Stimulated activated naive B cell treated with anti-CD40 and anti-IgM and Interleukin-4, amounts not matched to agents 10 μg/mL and 1 μg/mL and 100 μg/mL, for 72 hours (primary cell): ENCODE data around the gene RHOA.

Experiments
- ATAC-seq, 2 donors: fragments of 150-1000 bp; cut with Tn5 transposase; replicated peaks; 2 replicates each; pipeline ENCODE4 v1.10.0; 2021; ENCODE audit warnings: moderate library complexity in 1 of 2
- DNase-seq: peaks from one replicate; pipeline ENCODE4 v3.0.0; 2021
- H3K27ac Mint-ChIP-seq: one replicate; pipeline ENCODE4 v1.8.0; 2022; ENCODE audit warnings: mild to moderate bottlenecking, mixed read lengths
- H3K27me3 Mint-ChIP-seq, 2 donors: one replicate each; pipeline ENCODE4 v1.8.0; 2022; ENCODE audit warnings: mixed read lengths in 2 of 2
- H3K36me3 Mint-ChIP-seq, 2 donors: one replicate each; pipeline ENCODE4 v1.8.0; 2022; ENCODE audit warnings: mixed read lengths in 2 of 2, mild to moderate bottlenecking in 1 of 2
- H3K4me1 Mint-ChIP-seq, 2 donors: one replicate each; pipeline ENCODE4 v1.8.0; 2022; ENCODE audit warnings: mixed read lengths in 2 of 2, mild to moderate bottlenecking in 1 of 2
- H3K4me3 Mint-ChIP-seq, 2 donors: one replicate each; pipeline ENCODE4 v1.8.0; 2022; ENCODE audit warnings: mild to moderate bottlenecking in 2 of 2, mixed read lengths in 2 of 2, moderate library complexity in 1 of 2
- H3K9me3 Mint-ChIP-seq, 2 donors: one replicate each; pipeline ENCODE4 v1.8.0; 2022; ENCODE audit warnings: mixed read lengths in 2 of 2, mild to moderate bottlenecking in 1 of 2

The RHOA gene

DNA sequence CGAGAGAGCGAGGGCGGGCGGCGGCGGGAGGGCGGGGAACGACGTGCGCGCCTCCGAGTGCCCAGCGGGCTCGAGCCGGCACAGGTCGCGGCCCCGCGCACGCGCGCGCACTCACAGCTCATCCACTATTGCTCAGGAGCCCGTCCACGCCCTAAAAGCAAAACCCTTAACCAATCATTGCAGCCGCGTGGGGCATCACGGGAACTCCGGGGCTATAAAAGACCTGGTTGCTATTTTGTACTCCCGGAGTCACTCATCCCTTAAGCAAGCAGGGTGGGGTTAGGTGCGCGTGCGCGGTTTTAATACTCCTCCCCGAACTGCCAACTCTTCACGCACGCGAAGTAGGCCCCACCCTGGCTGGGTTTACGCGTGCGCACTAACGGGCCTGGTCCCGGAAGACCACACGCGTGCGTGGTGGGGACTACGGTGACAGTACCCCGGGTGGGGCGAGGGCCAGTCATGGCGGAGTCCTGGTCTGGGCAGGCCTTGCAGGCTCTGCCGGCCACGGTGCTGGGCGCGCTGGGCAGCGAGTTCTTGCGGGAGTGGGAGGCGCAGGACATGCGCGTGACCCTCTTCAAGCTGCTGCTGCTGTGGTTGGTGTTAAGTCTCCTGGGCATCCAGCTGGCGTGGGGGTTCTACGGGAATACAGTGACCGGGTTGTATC lies at the start of gene RHOA, which contains the start of gene TCTA:
Gene RHOA, minus strand, starts transcription at position 9 of the 664 bp plus-strand sequence. CDS start 36,387 bp downstream, outside the sequence.
Gene TCTA, plus strand, starts transcription at position 456 of the 664 bp plus-strand sequence. Its CDS starts 4 bp downstream, at position 460.
- Mint-ChIP-seq H3K27ac (peak within 1 kb of the TSS; percentile 96), H3K4me1 (peaks cover 47 to 67% of the 10 kb centered on the region in 2 donors), H3K9me3 (no peaks in the 10 kb centered on the region), H3K4me3 (peak within 1 kb of the TSS; percentile 94), H3K36me3 (peaks cover 25 to 60% of the 10 kb centered on the region in 2 donors), H3K27me3 (no peaks in the 10 kb centered on the region)
- ATAC-seq = peak; percentile 80 to 85
- DNase-seq = peak; percentile 98

GRCh38 chr3:49460956-49461355 lies 49.2 kb upstream of the RHOA start:
- Mint-ChIP-seq H3K4me3 (no peak overlapping the region), H3K27ac (no peak overlapping the region), H3K4me1 (peaks cover 0 to 2% of the 10 kb centered on the region in 2 donors), H3K36me3 (no peaks in the 10 kb centered on the region), H3K9me3 (no peaks in the 10 kb centered on the region), H3K27me3 (no peaks in the 10 kb centered on the region)
- ATAC-seq (no peak), DNase-seq (no peak)

GRCh38 chr3:49460188-49460890 lies 48.6 kb upstream of the RHOA start:
- Mint-ChIP-seq H3K27ac (no peak overlapping the region), H3K27me3 (no peaks in the 10 kb centered on the region), H3K9me3 (no peaks in the 10 kb centered on the region), H3K4me3 (no peak overlapping the region), H3K4me1 (peaks cover 0 to 2% of the 10 kb centered on the region in 2 donors), H3K36me3 (no peaks in the 10 kb centered on the region)
- DNase-seq (no peak), ATAC-seq (no peak)

DNA sequence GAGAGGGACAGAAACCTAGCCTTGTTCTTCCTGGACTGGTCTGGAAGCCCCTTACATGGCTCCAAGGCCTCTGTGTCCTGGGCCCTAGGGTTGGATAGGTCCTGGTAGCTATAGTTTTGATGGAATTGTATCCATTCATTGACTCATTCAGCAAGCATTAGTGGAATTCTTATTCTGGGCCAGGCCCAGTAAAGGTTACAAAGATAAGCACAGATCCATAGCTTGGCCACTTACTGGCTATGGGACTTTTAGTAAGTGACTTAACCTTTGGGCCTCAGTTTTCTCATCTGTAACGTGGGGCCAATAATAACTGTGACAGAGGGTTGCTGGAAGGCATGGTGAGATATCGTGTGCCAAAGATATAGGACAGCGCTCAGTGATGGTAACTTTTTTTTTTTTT lies 44.7 kb upstream of the RHOA start:
- Mint-ChIP-seq H3K27me3 (no peaks in the 10 kb centered on the region), H3K9me3 (no peaks in the 10 kb centered on the region), H3K4me3 (no peak overlapping the region), H3K4me1 (peaks cover 0 to 4% of the 10 kb centered on the region in 2 donors), H3K36me3 (no peaks in the 10 kb centered on the region), H3K27ac (no peak overlapping the region)
- DNase-seq = no peak
- ATAC-seq = no peak

DNA sequence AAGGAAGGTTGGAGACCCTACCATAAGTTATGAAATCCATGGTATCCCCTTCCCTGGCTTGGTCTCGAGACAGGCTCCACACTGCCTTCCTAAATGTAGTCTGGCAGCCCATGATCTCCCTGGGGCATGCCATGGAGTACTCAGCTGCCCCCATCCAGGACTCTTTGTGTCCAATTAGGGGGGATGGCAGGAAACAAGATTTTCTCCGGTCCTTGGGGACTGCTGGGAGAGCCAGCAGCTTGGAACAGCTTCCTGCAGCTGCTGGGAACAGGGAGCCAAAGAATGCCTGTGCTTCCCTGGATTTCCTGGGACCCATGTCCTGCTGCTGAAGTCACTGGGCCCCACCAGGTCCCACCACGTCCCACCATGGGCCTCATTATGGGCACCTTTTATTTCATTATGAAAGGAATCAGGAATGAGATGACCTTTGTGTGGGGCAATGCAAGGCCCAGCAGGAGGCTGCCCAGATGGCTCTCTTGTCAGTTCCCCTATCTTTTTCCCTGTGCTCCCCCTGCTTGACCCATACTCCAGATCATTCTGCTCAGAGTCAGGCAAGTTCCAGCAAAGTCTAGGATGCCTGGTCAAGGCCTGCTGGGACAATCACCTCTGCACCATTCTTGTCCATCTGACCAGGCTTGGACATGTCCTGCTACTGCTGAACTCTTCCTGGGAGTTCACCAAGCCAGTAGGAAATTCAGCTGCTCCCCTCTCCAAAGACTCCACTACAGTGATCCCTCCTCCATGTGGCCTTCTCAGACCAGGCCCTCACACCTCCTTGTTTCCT lies 43.3 kb upstream of the RHOA start:
- H3K36me3 Mint-ChIP-seq = no peaks in the 10 kb centered on the region
- no peak for ATAC-seq
- H3K4me1 Mint-ChIP-seq = peaks cover 0 to 4% of the 10 kb centered on the region in 2 donors
- H3K27me3 Mint-ChIP-seq = no peaks in the 10 kb centered on the region
- no peak for DNase-seq
- H3K27ac Mint-ChIP-seq = no peak overlapping the region
- H3K9me3 Mint-ChIP-seq = no peaks in the 10 kb centered on the region
- no peak overlapping the region for H3K4me3 Mint-ChIP-seq

- peak; percentile 74 for ATAC-seq
- Mint-ChIP-seq H3K27me3 (no peaks in the 10 kb centered on the region), H3K36me3 (no peaks in the 10 kb centered on the region), H3K27ac (no peak overlapping the region), H3K9me3 (no peaks in the 10 kb centered on the region), H3K4me1 (peaks cover 0 to 4% of the 10 kb centered on the region in 2 donors), H3K4me3 (no peak overlapping the region)
- DNase-seq = no peak
These were observed 42.7 kb upstream of the RHOA start for GRCh38 chr3:49454458-49454857.

DNA sequence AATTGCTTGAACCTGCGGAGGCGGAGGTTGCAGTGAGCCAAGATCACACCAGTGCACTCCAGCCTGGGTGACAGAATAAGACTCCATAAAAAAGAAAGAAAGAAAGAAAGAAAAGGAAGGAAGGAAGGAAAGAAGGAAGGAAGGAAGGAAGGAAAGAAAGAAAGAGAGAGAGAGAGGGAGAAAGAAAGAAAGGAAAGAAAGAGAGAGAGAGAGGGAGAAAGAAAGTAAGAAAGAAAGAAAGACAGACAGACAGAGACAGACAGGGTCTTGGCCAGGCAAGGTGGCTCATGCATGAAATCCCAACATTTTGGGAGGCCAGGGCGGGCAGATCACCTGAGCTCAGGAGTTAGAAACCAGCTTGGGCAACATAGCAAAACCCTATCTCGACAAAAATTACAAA lies 41.8 kb upstream of the RHOA start:
- H3K9me3 Mint-ChIP-seq = no peaks in the 10 kb centered on the region
- no peaks in the 10 kb centered on the region for H3K36me3 Mint-ChIP-seq
- no peaks in the 10 kb centered on the region for H3K27me3 Mint-ChIP-seq
- DNase-seq = no peak
- ATAC-seq = no peak
- no peak overlapping the region for H3K4me3 Mint-ChIP-seq
- no peak overlapping the region for H3K27ac Mint-ChIP-seq
- H3K4me1 Mint-ChIP-seq = peaks cover 2 to 6% of the 10 kb centered on the region in 2 donors

GRCh38 chr3:49445391-49445790 lies 33.6 kb upstream of the RHOA start:
- H3K4me1 Mint-ChIP-seq = peaks cover 5 to 28% of the 10 kb centered on the region in 2 donors
- ATAC-seq (no peak), DNase-seq (no peak)
- peak overlapping the region; percentile 84 for H3K27ac Mint-ChIP-seq
- no peaks in the 10 kb centered on the region for H3K36me3 Mint-ChIP-seq
- H3K27me3 Mint-ChIP-seq = no peaks in the 10 kb centered on the region
- H3K4me3 Mint-ChIP-seq = no peak overlapping the region
- no peaks in the 10 kb centered on the region for H3K9me3 Mint-ChIP-seq

GRCh38 chr3:49434731-49435130 lies 23.0 kb upstream of the RHOA start:
- Mint-ChIP-seq H3K4me3 (no peak overlapping the region), H3K36me3 (no peaks in the 10 kb centered on the region), H3K27ac (no peak overlapping the region), H3K27me3 (no peaks in the 10 kb centered on the region), H3K9me3 (no peaks in the 10 kb centered on the region), H3K4me1 (peaks cover under 1 to 3% of the 10 kb centered on the region in 2 donors)
- ATAC-seq = no peak
- DNase-seq = no peak

DNA sequence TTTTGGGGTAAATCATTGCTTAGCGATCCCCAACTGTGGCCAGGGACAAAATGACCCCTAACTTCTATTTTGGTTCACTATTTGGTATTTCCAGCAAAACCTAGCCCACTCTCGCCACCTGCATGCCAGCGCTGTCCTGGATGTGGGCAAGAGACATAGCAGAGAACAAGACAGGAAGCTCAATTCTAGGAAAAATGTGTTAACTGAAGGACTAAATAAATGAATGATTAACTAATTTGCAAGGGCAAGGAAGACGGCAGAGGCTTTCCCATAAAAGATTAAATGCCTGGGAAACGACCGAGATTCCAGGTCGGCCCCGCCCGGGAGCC lies 16.9 kb upstream of the RHOA start:
- H3K27ac Mint-ChIP-seq = peak overlapping the region; percentile 99
- no peaks in the 10 kb centered on the region for H3K27me3 Mint-ChIP-seq
- ATAC-seq = peak; percentile 4 to 10
- peak overlapping the region; percentile 93 to 99 for H3K4me3 Mint-ChIP-seq
- DNase-seq = no peak
- peaks cover 7 to 20% of the 10 kb centered on the region in 2 donors for H3K4me1 Mint-ChIP-seq
- no peaks in the 10 kb centered on the region for H3K9me3 Mint-ChIP-seq
- H3K36me3 Mint-ChIP-seq = peaks cover 14 to 18% of the 10 kb centered on the region in 2 donors

GRCh38 chr3:49427586-49427985 lies 15.8 kb upstream of the RHOA start:
- no peaks in the 10 kb centered on the region for H3K27me3 Mint-ChIP-seq
- peaks cover 13 to 30% of the 10 kb centered on the region in 2 donors for H3K4me1 Mint-ChIP-seq
- peak overlapping the region; percentile 99 for H3K27ac Mint-ChIP-seq
- H3K4me3 Mint-ChIP-seq = peak overlapping the region; percentile 93 to 99
- no peaks in the 10 kb centered on the region for H3K9me3 Mint-ChIP-seq
- ATAC-seq (no peak), DNase-seq (no peak)
- H3K36me3 Mint-ChIP-seq = peaks cover 14 to 22% of the 10 kb centered on the region in 2 donors

GRCh38 chr3:49424816-49425215 lies 13.0 kb upstream of the RHOA start:
- Mint-ChIP-seq H3K4me1 (peaks cover 28 to 52% of the 10 kb centered on the region in 2 donors), H3K4me3 (no peak overlapping the region), H3K9me3 (no peaks in the 10 kb centered on the region), H3K27me3 (no peaks in the 10 kb centered on the region), H3K27ac (no peak overlapping the region), H3K36me3 (peaks cover 35 to 42% of the 10 kb centered on the region in 2 donors)
- ATAC-seq (no peak), DNase-seq (no peak)

GRCh38 chr3:49422379-49423248 lies 10.8 kb upstream of the RHOA start, which contains the start of gene AMT:
Gene AMT, minus strand, starts transcription at chr3:49422473. Its CDS starts 23 bp downstream, at chr3:49422450.
- Mint-ChIP-seq H3K4me3 (peak within 1 kb of the TSS; percentile 79 to 81), H3K9me3 (no peaks in the 10 kb centered on the region), H3K27ac (peak within 1 kb of the TSS; percentile 56), H3K4me1 (peaks cover 30 to 55% of the 10 kb centered on the region in 2 donors), H3K36me3 (peaks cover 45 to 53% of the 10 kb centered on the region in 2 donors), H3K27me3 (no peaks in the 10 kb centered on the region)
- no peak for DNase-seq
- peak; percentile 68 to 76 for ATAC-seq
